A673 (cell line): ENCODE measurements around the gene RNF121.

Source experiments
- CTCF ChIP-seq: fragments of 300-800, 200-600 bp; sonication (generic); conservative IDR thresholded peaks from 2 replicates; pipeline ENCODE4 v1.5.1; 2017; ENCODE audit warnings: low read depth, mild to moderate bottlenecking, antibody characterized with exemption, low read length, moderate library complexity, mixed read lengths
- EZH2 ChIP-seq: fragments of 200-600 bp; sonication (generic); IDR thresholded peaks from 2 replicates; pipeline ENCODE4 v1.6.1; 2017; ENCODE audit warnings: borderline replicate concordance, low read depth, mild to moderate bottlenecking, mixed read lengths, antibody characterized with exemption, low read length; ENCODE audit not compliant: poor library complexity, severe bottlenecking

GRCh38 chr11:71934213-71934612, 5.4 kb downstream of the RNF121 start:
- TF ChIP-seq EZH2 = no peak
- no peak for TF ChIP-seq CTCF
